ENCODE data around the gene TREX2. TPM values are rescaled to one million over a fixed set of nuclear protein-coding genes. Genes with fewer than 3 reads are reported as not detected.

The TREX2 gene
- total and polyA plus RNA-seq, 11 donors, result 0.22 to 0.48 (median 0.29) TPM; not detected in 3

GRCh38 chrX:153494061-153494460 lies 48.2 kb upstream of the TREX2 start:
- no peak for TF ChIP-seq CTCF (IDR thresholded peaks at IDR 0.05)
- TF ChIP-seq POLR2A (IDR thresholded peaks at IDR 0.05), result no peak
- 71 to 87% (median 75%) methylated on average over 11 to 12 of the region's 12 CpGs for WGBS, 4 donors
- Histone ChIP-seq H3K36me3 (no peaks in the 10 kb centered on the region), H3K4me1 (peaks cover 0 to 21% (median 0%) of the 10 kb centered on the region in 12 donors), H3K27me3 (peaks cover 0 to 14% (median 0%) of the 10 kb centered on the region in 9 donors), H3K27ac (peak overlapping the region in 10 of 12 donors; percentile 42 to 85 (median 72)), H3K4me3 (peak overlapping the region in 8 of 12 donors; percentile 10 to 66 (median 54)), H3K9me3 (no peaks in the 10 kb centered on the region)
- intact Hi-C loops (cut with DNase I), result loop anchor here in 2 of 10 donors (2.0 kb wide), 1 partner anchor 23 kb away; the partner anchor contains the start of gene HAUS7 (in 2 of the 2)
- ATAC-seq (peak in 2 of 4 donors; percentile 7 to 45), DNase-seq (peak in 1 of 5 donors; percentile 54)

GRCh38 chrX:153493085-153493484 lies 47.2 kb upstream of the TREX2 start:
- H3K4me1 ChIP-seq, result peaks cover 0 to 24% (median 8%) of the 10 kb centered on the region in 12 donors
- TF ChIP-seq CTCF (IDR thresholded peaks at IDR 0.05), result no peak
- TF ChIP-seq POLR2A (IDR thresholded peaks at IDR 0.05), result no peak
- WGBS, 4 donors, result 79 to 95% (median 88%) methylated on average over 11 of the region's 11 CpGs
- H3K27me3 ChIP-seq, result peaks cover 0 to 11% (median 0%) of the 10 kb centered on the region in 9 donors
- H3K27ac ChIP-seq, result peak overlapping the region in 1 of 12 donors; percentile 74
- H3K36me3 ChIP-seq, result no peaks in the 10 kb centered on the region
- H3K4me3 ChIP-seq, result no peak overlapping the region
- H3K9me3 ChIP-seq, result no peaks in the 10 kb centered on the region
- intact Hi-C loops (cut with DNase I), result no loop called here
- ATAC-seq, result no peak
- no peak for DNase-seq

GRCh38 chrX:153492543-153492942 lies 46.7 kb upstream of the TREX2 start:
- intact Hi-C loops (cut with DNase I), result no loop called here
- DNase-seq (no peak), ATAC-seq (no peak)
- TF ChIP-seq CTCF (IDR thresholded peaks at IDR 0.05) (no peak), POLR2A (IDR thresholded peaks at IDR 0.05) (no peak)
- Histone ChIP-seq H3K27me3 (peaks cover 0 to 11% (median 0%) of the 10 kb centered on the region in 9 donors), H3K27ac (peak overlapping the region in 1 of 12 donors; percentile 68), H3K4me3 (no peak overlapping the region), H3K36me3 (no peaks in the 10 kb centered on the region), H3K4me1 (peaks cover 0 to 28% (median 11%) of the 10 kb centered on the region in 12 donors), H3K9me3 (no peaks in the 10 kb centered on the region)
- 80 to 84% (median 82%) methylated on average over 12 of the region's 12 CpGs for WGBS, 4 donors

GRCh38 chrX:153491918-153492317 lies 46.1 kb upstream of the TREX2 start:
- H3K9me3 ChIP-seq, result no peaks in the 10 kb centered on the region
- H3K4me1 ChIP-seq, result peaks cover 0 to 33% (median 11%) of the 10 kb centered on the region in 12 donors
- H3K27ac ChIP-seq, result peak overlapping the region in 5 of 12 donors; percentile 29 to 68 (median 50)
- no peak overlapping the region for H3K4me3 ChIP-seq
- intact Hi-C loops (cut with DNase I), result no loop called here
- no peaks in the 10 kb centered on the region for H3K36me3 ChIP-seq
- 43 to 66% (median 58%) methylated on average over 11 of the region's 11 CpGs for WGBS, 4 donors
- DNase-seq (no peak), ATAC-seq (no peak)
- H3K27me3 ChIP-seq, result peaks cover 0 to 11% (median 0%) of the 10 kb centered on the region in 9 donors
- TF ChIP-seq CTCF (IDR thresholded peaks at IDR 0.05) (no peak), POLR2A (IDR thresholded peaks at IDR 0.05) (no peak)

Data from heart left ventricle (tissue), 16 donors.